Activated CD4-positive, alpha-beta T cell treated with anti-CD3 and anti-CD28 coated beads for 36 hours (primary cell): ENCODE data around the gene SLC27A2. TPM values are rescaled to one million over a fixed set of nuclear protein-coding genes. Genes with fewer than 3 reads are reported as not detected.

Experiments
- ATAC-seq: fragments of 200-7000 bp; cut with Tn5 transposase; one replicate; pipeline ENCODE4 v1.10.0; 2021; ENCODE audit warnings: mild to moderate bottlenecking, moderate library complexity
- CTCF ChIA-PET: fragments of 350-600 bp; sonication (Branson Sonifier 250); formaldehyde crosslinking; loops from one replicate; lab custom pipeline; 2021; ENCODE audit warnings: antibody characterized with exemption; lab: Charles Lee
- POLR2A ChIA-PET: fragments of 350-600 bp; sonication (Branson Sonifier 250); formaldehyde crosslinking; loops from one replicate; lab custom pipeline; 2021; ENCODE audit warnings: antibody characterized with exemption, inconsistent platforms; lab: Charles Lee
- DNase-seq: peaks from one replicate; pipeline ENCODE4 v3.0.0-alpha.2; 2020
- H3K27ac Mint-ChIP-seq: one replicate; pipeline ENCODE4 v1.8.0; 2021; ENCODE audit warnings: mixed read lengths
- H3K27me3 Mint-ChIP-seq: one replicate; pipeline ENCODE4 v1.8.0; 2021; ENCODE audit warnings: mixed read lengths
- H3K36me3 Mint-ChIP-seq: one replicate; pipeline ENCODE4 v1.8.0; 2021; ENCODE audit warnings: low read depth, mixed read lengths
- H3K4me1 Mint-ChIP-seq: one replicate; pipeline ENCODE4 v1.8.0; 2021; ENCODE audit warnings: mixed read lengths
- H3K4me3 Mint-ChIP-seq: one replicate; pipeline ENCODE4 v1.8.0; 2021; ENCODE audit warnings: mild to moderate bottlenecking, moderate library complexity, mixed read lengths
- H3K9me3 Mint-ChIP-seq: one replicate; pipeline ENCODE4 v1.8.0; 2021; ENCODE audit warnings: low read depth, mixed read lengths
- intact Hi-C, 2 experiments: fragments of 100-400 bp; cut with DNase I in 1 of 2; cut with micrococcal nuclease in 1 of 2; formaldehyde crosslinking; loops; one replicate each; pipeline versions ENCODE4 v1.14.2 to v1.15.1; 2022 to 2024; cut with DNase I, micrococcal nuclease
- total RNA-seq, 2 experiments: library from RNA; stranded (reverse); gene quantifications; one replicate each; pipeline ENCODE4 v1.2.3, GENCODE V29; 2021

SLC27A2 gene
- total RNA-seq, 2 experiments from 2014 or later = 20.7 to 22.1 TPM

GRCh38 chr15:50218691-50219090, 36.7 kb downstream of the SLC27A2 start:
- Mint-ChIP-seq H3K4me3 (no peak overlapping the region), H3K27me3 (peaks cover 2% of the 10 kb centered on the region), H3K27ac (no peak overlapping the region), H3K9me3 (no peaks in the 10 kb centered on the region), H3K4me1 (peaks cover 14% of the 10 kb centered on the region), H3K36me3 (peaks cover 5% of the 10 kb centered on the region)
- intact Hi-C loops = no loop called here
- CTCF ChIA-PET = interaction anchor here (1.2 kb wide), 1 partner anchor 10 kb away, joined by 3 read pairs; no protein-coding TSS in a partner anchor
- POLR2A ChIA-PET = no interaction called here
- no peak for ATAC-seq
- no peak for DNase-seq

- H3K4me1 Mint-ChIP-seq = peaks cover 14% of the 10 kb centered on the region
- no peak for DNase-seq
- peaks cover 2% of the 10 kb centered on the region for H3K27me3 Mint-ChIP-seq
- POLR2A ChIA-PET = interaction anchor here (0.6 kb wide), 1 partner anchor 21 kb away, joined by 3 read pairs; no protein-coding TSS in a partner anchor
- peak; percentile 70 for ATAC-seq
- H3K27ac Mint-ChIP-seq = peak overlapping the region; percentile 10
- CTCF ChIA-PET = interaction anchor here (0.6 to 1.5 kb wide), 6 partner anchors 10 to 642 kb away, joined by 3 to 7 read pairs (median 3); no protein-coding TSS in a partner anchor
- H3K36me3 Mint-ChIP-seq = peaks cover 7% of the 10 kb centered on the region
- H3K9me3 Mint-ChIP-seq = no peaks in the 10 kb centered on the region
- H3K4me3 Mint-ChIP-seq = no peak overlapping the region
- intact Hi-C loops = no loop called here
Measured at GRCh38 chr15:50219820-50220219, 37.8 kb downstream of the SLC27A2 start.

- no peaks in the 10 kb centered on the region for H3K27me3 Mint-ChIP-seq
- H3K27ac Mint-ChIP-seq = no peak overlapping the region
- H3K4me1 Mint-ChIP-seq = peaks cover 14% of the 10 kb centered on the region
- no peak for DNase-seq
- H3K36me3 Mint-ChIP-seq = peaks cover 7% of the 10 kb centered on the region
- ATAC-seq = no peak
- ChIA-PET POLR2A (no interaction called here), CTCF (no interaction called here)
- no peak overlapping the region for H3K4me3 Mint-ChIP-seq
- intact Hi-C loops = no loop called here
- no peaks in the 10 kb centered on the region for H3K9me3 Mint-ChIP-seq
Measured at GRCh38 chr15:50222181-50222580, 40.2 kb downstream of the SLC27A2 start.

GRCh38 chr15:50224606-50225005, 42.6 kb downstream of the SLC27A2 start:
- Mint-ChIP-seq H3K4me3 (no peak overlapping the region), H3K27me3 (no peaks in the 10 kb centered on the region), H3K4me1 (peaks cover 6% of the 10 kb centered on the region), H3K27ac (no peak overlapping the region), H3K9me3 (no peaks in the 10 kb centered on the region), H3K36me3 (peaks cover 16% of the 10 kb centered on the region)
- ATAC-seq = no peak
- POLR2A ChIA-PET = no interaction called here
- DNase-seq = no peak
- intact Hi-C loops = no loop called here
- CTCF ChIA-PET = no interaction called here

- H3K4me1 Mint-ChIP-seq = peaks cover 2% of the 10 kb centered on the region
- ATAC-seq (no peak), DNase-seq (no peak)
- ChIA-PET POLR2A (no interaction called here), CTCF (no interaction called here)
- no peak overlapping the region for H3K27ac Mint-ChIP-seq
- H3K36me3 Mint-ChIP-seq = peaks cover 16% of the 10 kb centered on the region
- no peak overlapping the region for H3K4me3 Mint-ChIP-seq
- intact Hi-C loops = no loop called here
- no peaks in the 10 kb centered on the region for H3K27me3 Mint-ChIP-seq
- no peaks in the 10 kb centered on the region for H3K9me3 Mint-ChIP-seq
Measured at GRCh38 chr15:50225057-50225456, 43.1 kb downstream of the SLC27A2 start.

DNA sequence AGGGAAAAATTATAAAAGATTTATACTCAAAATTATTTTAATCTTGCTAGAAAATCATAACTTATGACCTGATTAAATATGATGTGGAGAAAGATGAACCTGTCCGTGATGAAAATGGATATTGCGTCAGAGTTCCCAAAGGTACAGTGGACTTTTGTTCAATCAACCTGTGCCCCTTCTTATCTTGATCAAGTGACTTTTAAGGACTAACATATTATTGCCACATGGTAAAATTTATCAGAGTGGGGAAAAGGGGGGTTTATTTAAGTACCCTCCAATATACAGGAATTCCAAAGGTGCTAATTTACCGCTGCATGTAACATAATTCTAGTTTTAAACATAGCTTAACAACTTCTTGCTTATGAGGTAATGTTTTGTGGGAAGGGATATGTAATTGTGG, 43.9 kb downstream of the SLC27A2 start:
- DNase-seq = no peak
- POLR2A ChIA-PET = no interaction called here
- no peaks in the 10 kb centered on the region for H3K4me1 Mint-ChIP-seq
- H3K27me3 Mint-ChIP-seq = no peaks in the 10 kb centered on the region
- intact Hi-C loops = no loop called here
- H3K9me3 Mint-ChIP-seq = no peaks in the 10 kb centered on the region
- ATAC-seq = no peak
- no peak overlapping the region for H3K27ac Mint-ChIP-seq
- no peak overlapping the region for H3K4me3 Mint-ChIP-seq
- CTCF ChIA-PET = interaction anchor here (0.5 to 1.1 kb wide), 2 partner anchors 90 to 497 kb away, joined by 4 read pairs; no protein-coding TSS in a partner anchor
- H3K36me3 Mint-ChIP-seq = peaks cover 19% of the 10 kb centered on the region

GRCh38 chr15:50227076-50227475, 45.1 kb downstream of the SLC27A2 start:
- POLR2A ChIA-PET = no interaction called here
- Mint-ChIP-seq H3K4me3 (no peak overlapping the region), H3K36me3 (peaks cover 19% of the 10 kb centered on the region), H3K27ac (no peak overlapping the region), H3K9me3 (no peaks in the 10 kb centered on the region), H3K4me1 (no peaks in the 10 kb centered on the region), H3K27me3 (no peaks in the 10 kb centered on the region)
- CTCF ChIA-PET = no interaction called here
- DNase-seq = no peak
- ATAC-seq = no peak
- intact Hi-C loops = no loop called here

- Mint-ChIP-seq H3K27me3 (no peaks in the 10 kb centered on the region), H3K9me3 (no peaks in the 10 kb centered on the region), H3K36me3 (peaks cover 13% of the 10 kb centered on the region), H3K4me3 (no peak overlapping the region), H3K4me1 (no peaks in the 10 kb centered on the region), H3K27ac (no peak overlapping the region)
- CTCF ChIA-PET = interaction anchor here (0.9 to 1.4 kb wide), 2 partner anchors 9 to 25 kb away, joined by 3 to 4 read pairs; no protein-coding TSS in a partner anchor
- ATAC-seq = no peak
- intact Hi-C loops = no loop called here
- POLR2A ChIA-PET = no interaction called here
- no peak for DNase-seq
Measured at GRCh38 chr15:50228866-50229265, 46.9 kb downstream of the SLC27A2 start.

- Mint-ChIP-seq H3K36me3 (peaks cover 14% of the 10 kb centered on the region), H3K4me1 (no peaks in the 10 kb centered on the region)
- POLR2A ChIA-PET = no interaction called here
Measured at GRCh38 chr15:50229336-50229735, 47.3 kb downstream of the SLC27A2 start.

DNA sequence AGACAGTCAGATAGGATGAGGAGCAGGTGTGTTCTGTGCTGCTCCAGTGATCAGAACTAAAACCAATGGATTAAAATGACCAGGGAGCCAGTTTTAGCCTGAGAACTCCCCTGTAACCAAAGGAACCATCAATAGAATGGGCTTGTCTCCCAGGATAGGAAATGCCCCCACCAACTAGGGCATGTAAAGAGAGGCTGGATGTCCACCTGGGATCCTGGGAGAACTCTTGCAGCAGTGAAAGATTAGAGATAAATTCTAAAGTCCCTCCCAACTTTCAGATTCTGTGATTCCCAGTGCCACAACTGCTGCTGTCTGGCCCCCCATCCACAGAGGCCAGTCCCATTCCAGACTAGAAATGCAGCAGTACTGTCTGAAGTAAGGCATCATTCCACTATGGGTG, 49.8 kb downstream of the SLC27A2 start:
- Mint-ChIP-seq H3K4me3 (no peak overlapping the region), H3K9me3 (no peaks in the 10 kb centered on the region), H3K27ac (no peak overlapping the region), H3K36me3 (peaks cover 19% of the 10 kb centered on the region), H3K27me3 (no peaks in the 10 kb centered on the region), H3K4me1 (no peaks in the 10 kb centered on the region)
- ATAC-seq (no peak), DNase-seq (no peak)
- POLR2A ChIA-PET = no interaction called here
- intact Hi-C loops = no loop called here
- CTCF ChIA-PET = interaction anchor here (0.6 kb wide), 1 partner anchor 87 kb away, joined by 3 read pairs; no protein-coding TSS in a partner anchor

More at GRCh38 chr15:50229336-50229735, 47.3 kb downstream of the SLC27A2 start:
- no peak for DNase-seq
- Mint-ChIP-seq H3K4me3 (no peak overlapping the region), H3K27ac (no peak overlapping the region), H3K9me3 (no peaks in the 10 kb centered on the region), H3K27me3 (no peaks in the 10 kb centered on the region)
- intact Hi-C loops = no loop called here
- CTCF ChIA-PET = interaction anchor here (0.9 to 1.4 kb wide), 3 partner anchors 10 to 25 kb away, joined by 3 to 4 read pairs (median 3); no protein-coding TSS in a partner anchor
- ATAC-seq = no peak

DNA sequence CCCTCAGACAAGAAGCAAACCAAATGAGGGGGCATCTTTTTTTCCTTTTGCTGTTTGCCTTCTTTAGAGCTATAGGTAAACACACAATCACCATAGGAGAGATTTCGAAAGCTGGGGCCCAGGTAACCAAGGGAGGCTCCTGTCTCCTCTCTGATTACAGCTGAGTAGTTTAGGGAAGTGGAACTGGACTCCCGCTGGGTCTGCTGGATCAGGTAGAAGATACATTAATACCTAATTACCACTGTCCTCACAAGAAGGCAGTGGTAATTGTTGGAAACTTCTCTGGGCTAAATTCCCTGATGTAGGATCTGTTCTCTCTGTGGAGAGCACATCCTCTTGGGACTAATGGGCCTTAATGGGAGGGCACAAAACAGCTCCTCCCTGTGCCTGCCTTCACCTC, 50.8 kb downstream of the SLC27A2 start:
- CTCF ChIA-PET = interaction anchor here (1.1 kb wide), 1 partner anchor 49 kb away, joined by 4 read pairs; no protein-coding TSS in a partner anchor
- Mint-ChIP-seq H3K9me3 (no peaks in the 10 kb centered on the region), H3K27ac (no peak overlapping the region), H3K27me3 (no peaks in the 10 kb centered on the region), H3K36me3 (peaks cover 17% of the 10 kb centered on the region), H3K4me1 (no peaks in the 10 kb centered on the region), H3K4me3 (no peak overlapping the region)
- DNase-seq (no peak), ATAC-seq (no peak)
- intact Hi-C loops = no loop called here
- POLR2A ChIA-PET = no interaction called here

GRCh38 chr15:50233192-50233736, 51.3 kb downstream of the SLC27A2 start:
- H3K4me3 Mint-ChIP-seq = no peak overlapping the region
- DNase-seq (no peak), ATAC-seq (no peak)
- no peak overlapping the region for H3K27ac Mint-ChIP-seq
- no peaks in the 10 kb centered on the region for H3K4me1 Mint-ChIP-seq
- no peaks in the 10 kb centered on the region for H3K9me3 Mint-ChIP-seq
- H3K36me3 Mint-ChIP-seq = peaks cover 16% of the 10 kb centered on the region
- no peaks in the 10 kb centered on the region for H3K27me3 Mint-ChIP-seq
- CTCF ChIA-PET = interaction anchor here (1.1 kb wide), 1 partner anchor 49 kb away, joined by 4 read pairs; no protein-coding TSS in a partner anchor
- POLR2A ChIA-PET = no interaction called here
- intact Hi-C loops = no loop called here
